ENCODE results near the gene TBC1D22A.

TBC1D22A gene

GRCh38 chr22:47001288-47001687, 238.8 kb downstream of the TBC1D22A start:
- no peak for DNase-seq

- no peak for DNase-seq
Measured at GRCh38 chr22:47002692-47003091, 240.2 kb downstream of the TBC1D22A start.

- no peak for DNase-seq
Measured at GRCh38 chr22:47005506-47006408, 243.3 kb downstream of the TBC1D22A start.

DNA sequence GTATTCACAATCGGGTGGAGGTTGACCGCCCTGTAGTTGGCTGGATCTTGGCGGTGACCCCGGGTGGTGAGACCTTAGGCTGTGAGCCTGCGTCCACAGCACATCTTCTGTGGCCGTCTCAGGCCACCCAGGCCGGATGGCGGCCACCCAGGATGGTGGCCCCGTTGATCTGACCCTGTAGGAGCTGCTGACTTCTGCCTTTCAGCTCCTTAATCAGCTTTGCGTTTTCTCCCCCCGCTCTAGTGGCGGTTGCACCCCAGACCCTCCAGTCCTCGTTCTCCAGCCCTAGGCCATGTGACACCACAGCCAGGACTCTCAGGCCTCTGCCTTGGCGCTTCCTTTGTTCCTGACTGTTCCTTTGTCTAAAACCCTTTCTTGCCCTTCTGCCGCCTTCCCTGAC, 244.0 kb downstream of the TBC1D22A start:
- DNase-seq: no peak

- DNase-seq: no peak
Measured at GRCh38 chr22:47006869-47007268, 244.4 kb downstream of the TBC1D22A start.

DNA sequence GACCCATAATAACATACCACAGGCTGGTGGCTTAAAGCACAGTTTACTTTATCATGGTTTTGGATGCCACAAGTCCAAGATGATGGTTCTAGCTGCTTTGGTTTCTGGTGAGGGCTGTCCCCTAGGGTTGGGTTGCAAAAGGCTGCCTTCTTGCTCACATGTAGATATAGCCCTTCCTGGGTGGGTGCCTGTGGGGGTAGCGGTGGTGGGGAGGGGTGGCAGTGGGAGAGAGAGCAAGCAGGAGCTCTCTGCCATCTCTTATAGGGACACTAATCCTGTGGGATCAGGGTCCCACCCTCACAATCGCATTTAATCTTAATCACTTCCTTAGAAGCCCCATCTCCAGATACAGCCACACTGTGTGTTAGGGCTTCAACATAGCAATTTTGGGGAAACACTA, 245.0 kb downstream of the TBC1D22A start:
- no peak for DNase-seq

- DNase-seq: no peak
Measured at GRCh38 chr22:47008208-47008885, 245.9 kb downstream of the TBC1D22A start.

DNA sequence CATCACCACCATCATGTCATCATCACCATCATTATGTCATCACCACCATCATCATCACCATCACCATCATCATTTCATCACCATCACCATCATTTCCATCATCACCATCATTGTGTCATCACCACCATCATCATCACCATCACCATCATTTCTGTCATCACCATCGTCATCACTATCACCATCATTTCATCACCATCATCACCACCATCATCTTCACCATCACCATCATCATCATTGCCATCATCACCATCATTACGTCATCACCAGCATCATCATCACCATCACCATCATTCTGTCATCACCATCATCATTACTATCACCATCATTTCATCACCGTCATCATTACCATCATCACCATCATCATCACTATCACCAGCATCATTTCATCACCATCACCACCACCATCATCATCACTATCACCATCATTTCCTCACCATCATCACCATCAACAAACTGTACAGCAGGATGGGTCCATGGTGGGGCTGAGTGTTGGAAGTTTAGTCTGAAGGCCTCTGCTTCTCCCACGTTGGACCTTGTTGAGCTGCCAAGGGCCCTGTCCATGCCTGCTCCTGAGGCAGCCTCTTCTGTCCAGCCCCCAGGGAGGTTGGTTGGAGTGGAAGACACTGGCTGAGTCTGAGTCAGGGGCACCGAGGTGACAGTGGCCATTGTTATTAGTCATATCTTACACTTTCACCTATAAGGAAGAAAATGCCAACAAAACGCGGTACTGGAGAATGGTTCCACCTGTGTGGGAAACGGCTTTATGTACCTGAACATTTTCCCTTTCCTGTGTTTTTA, 247.1 kb downstream of the TBC1D22A start:
- DNase-seq: no peak

DNA sequence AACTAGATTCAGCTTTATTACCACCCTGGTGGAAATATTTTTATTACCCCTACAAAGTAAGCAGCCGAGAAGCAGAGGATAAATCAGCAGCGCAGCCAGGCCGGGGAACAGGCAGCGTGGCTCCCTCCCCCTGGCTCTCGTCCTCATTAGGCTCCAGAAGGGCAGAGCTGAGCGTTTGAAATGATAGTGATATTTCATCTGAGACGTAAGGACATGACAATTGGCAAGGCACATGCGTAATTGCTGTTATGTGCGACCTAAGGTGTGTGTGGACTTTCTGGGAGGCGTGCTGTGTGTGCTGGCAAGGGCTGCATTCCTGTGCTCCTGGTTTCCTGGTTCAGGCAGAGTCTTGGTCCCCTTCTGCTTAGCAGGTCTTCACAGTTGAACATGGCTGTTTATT, 247.8 kb downstream of the TBC1D22A start:
- DNase-seq: no peak

DNA sequence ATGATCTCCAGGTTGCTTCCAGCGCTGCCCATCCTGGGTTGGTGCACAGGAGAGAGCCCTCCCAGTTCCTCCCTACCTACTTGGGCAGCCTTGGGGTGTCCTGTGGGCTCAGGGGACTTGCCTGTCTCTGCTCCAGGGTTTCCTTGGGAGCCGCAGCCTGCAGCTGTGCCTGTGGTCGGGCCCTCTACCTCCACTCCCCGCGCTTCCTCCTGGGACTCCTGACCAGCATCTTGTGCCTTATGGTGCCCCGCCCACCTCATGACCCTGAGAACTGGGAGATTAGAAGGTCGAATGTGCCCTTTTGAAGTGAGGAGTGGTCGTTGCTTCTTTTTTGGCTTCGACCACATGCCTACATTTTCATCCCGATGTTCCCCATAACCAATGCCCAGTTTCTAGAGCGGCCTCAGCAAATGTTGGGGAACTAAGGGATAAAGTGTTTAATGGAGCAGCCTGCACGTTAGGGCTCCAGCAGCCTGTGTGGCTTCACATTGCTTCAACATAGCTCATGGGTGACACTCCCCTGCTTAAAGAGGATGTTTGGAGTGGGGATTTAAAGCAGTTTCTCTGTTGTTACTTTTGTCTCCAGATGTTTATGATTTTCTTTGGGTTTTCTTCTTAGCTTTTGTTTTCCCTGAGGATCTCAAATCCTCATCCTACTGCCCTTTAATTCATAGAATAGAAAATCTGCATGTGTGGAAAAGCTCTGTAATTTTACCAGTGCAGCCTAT, 248.8 kb downstream of the TBC1D22A start:
- no peak for DNase-seq

GRCh38 chr22:47011859-47012258, 249.4 kb downstream of the TBC1D22A start:
- DNase-seq: no peak

DNA sequence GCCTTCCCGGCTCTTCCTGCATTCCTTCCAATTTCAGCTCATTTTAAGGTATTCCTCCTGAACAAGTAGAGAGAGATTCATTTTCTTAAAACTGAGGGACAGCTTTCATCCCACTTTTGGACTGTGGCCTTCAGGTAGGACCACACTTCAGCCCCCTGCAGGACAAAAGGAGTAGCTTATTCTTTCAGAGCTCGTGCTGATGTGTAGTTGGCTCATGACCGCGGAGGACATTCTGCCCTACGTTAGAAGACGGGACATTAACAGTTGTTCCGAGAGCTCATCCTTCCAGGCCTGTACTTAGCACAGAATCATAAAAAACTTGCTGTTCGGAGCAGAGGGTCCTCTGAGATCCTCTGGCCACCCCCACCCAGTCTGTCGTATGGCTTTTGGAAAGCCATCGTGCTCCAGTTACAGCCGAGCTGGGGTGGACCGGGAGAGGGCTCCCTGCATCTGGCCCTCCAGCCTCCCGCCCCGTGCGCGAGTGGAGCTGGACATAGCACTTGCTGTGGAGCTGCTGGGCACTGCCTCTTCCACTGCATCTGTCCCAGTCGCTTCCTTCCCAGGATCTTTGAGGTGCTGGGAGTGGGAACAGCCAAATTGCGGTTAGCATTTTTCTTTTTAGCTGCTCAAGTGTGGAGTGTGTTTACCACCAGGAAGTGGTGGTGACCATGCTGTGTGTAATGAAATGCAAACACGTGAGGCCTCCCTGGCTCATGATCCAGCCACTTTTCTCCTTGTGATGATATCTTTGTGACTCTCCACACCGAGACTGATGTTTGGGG, 250.3 kb downstream of the TBC1D22A start:
- DNase-seq: no peak

DNA sequence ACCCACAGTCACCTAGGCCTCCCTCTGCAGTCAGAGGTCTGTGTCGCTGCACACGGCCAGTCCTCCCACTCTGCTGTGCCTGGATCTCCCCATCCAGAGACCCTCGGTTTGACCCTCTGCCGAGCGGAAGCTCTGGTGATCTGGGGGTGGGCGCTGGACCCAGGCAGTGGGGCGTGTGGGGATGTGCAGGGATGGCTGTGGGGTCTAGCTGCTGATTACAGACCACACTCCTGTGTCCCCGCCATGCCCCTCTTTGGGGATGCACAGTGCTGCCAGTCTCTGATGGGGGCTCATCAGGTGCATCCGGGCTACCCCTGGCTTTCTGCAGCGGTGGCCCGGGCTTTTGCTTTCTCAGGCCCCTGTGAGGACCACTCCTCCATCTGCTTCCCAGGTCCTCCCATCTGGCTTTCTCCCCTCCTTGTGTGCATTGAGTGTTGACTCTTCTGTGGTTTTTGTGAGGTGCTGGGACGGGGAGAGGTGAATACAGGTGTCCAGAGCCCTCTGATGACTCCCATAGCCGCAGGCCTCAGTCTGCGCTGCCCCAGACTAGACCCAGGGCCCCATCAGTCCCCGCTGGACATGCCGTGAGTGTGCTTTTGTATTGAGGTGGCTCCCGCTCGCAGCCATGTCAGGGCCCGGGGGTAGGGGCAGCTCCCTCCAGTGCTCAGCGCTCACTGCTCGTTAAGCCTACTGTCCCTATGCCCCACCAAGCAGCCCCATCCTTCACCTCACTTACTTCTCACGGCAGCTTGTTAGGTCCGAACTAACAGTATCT, 251.6 kb downstream of the TBC1D22A start:
- no peak for DNase-seq

DNA sequence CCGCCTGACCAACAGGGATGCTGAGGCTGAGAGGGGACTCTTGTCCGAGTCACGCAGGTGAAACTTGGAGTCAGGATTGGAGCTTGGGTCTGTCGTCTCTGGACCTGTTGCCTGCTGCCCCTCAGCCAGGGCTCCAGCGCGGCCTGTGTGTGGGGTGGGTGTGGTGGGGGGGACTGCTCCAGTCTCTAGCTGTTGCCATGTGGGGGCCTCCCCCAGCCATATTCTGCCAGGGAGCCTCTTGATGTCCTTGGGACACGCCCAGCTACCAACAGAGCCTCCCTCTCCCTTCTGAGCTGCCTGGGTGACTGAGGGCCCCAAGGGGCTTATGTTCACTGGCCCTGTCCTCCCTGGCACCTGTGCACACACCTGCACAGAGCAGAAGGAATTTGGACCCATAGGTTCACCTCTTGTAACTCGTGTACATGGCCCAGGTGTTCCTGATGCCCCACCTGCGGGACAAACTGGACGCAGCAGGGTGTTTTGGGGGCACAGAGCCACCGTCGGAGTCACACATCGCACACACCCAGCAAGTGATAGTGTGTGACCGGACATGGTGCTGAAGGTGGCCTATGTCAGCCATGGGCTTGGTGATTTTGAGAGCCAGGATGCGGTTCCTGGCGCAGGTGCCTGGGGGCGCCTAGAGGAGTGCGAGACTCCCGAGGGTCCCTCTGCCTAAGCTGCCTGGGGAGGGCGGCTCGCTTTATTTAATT, 252.3 kb downstream of the TBC1D22A start:
- DNase-seq: no peak

GRCh38 chr22:47015589-47016178, 253.2 kb downstream of the TBC1D22A start:
- DNase-seq: no peak

- DNase-seq: no peak
Measured at GRCh38 chr22:47016631-47017030, 254.2 kb downstream of the TBC1D22A start.

- no peak for DNase-seq
Measured at GRCh38 chr22:47017245-47017644, 254.8 kb downstream of the TBC1D22A start.

- DNase-seq: no peak
Measured at GRCh38 chr22:47018010-47018910, 255.8 kb downstream of the TBC1D22A start.
